GM12878 (cell line): ENCODE data around the gene ANK3. TPM values are rescaled to one million over a fixed set of nuclear protein-coding genes. Genes with fewer than 3 reads are reported as not detected.

Experiments used
- ATAC-seq: fragments of 200-7000 bp; cut with Tn5 transposase; 3 replicates; pipeline ENCODE4 v1.9.1; 2020; ENCODE audit warnings: mild to moderate bottlenecking, moderate library complexity
- BruUV-seq: library from RNA; stranded (reverse); fragments of 400-500 nt; replicated peaks from 2 replicates; lab custom pipeline; 2021; lab: Mats Ljungman, UMichigan
- CTCF ChIA-PET: fragments of 300-600 bp; sonication (Branson Sonifier 250); formaldehyde crosslinking; extraction: SDS; loops from one replicate; lab custom pipeline; 2021; ENCODE audit warnings: inconsistent platforms; lab: Yijun Ruan, JAX
- POLR2A ChIA-PET: fragments of 350-600 bp; formaldehyde crosslinking; extraction: SDS; loops from one replicate; lab custom pipeline; 2021; ENCODE audit warnings: inconsistent platforms; lab: Charles Lee
- RAD21 ChIA-PET: fragments of 300-600 bp; sonication (Branson Sonifier 250); formaldehyde crosslinking; loops from one replicate; lab custom pipeline; 2023; ENCODE audit warnings: antibody characterized with exemption; ENCODE audit not compliant: unreplicated experiment; lab: Charles Lee
- SMC1A ChIA-PET: fragments of 300-600 bp; sonication (Branson Sonifier 250); formaldehyde crosslinking; loops from one replicate; lab custom pipeline; 2023; ENCODE audit not compliant: unreplicated experiment, uncharacterized antibody; lab: Charles Lee
- DNase-seq: peaks from one replicate; pipeline ENCODE4 v3.0.0-alpha.2; 2011; ENCODE audit warnings: low read depth, low spot score
- FAIRE-seq: peaks from 3 replicates; lab custom pipeline; 2011; peaks lifted over from hg19 to GRCh38; lab: Jason Lieb, UNC
- H2AFZ ChIP-seq: 2 replicates; pipeline ENCODE4 v1.6.0; 2011; ENCODE audit warnings: low read depth, low read length, control low read depth; ENCODE audit not compliant: control insufficient read depth
- H3K27ac ChIP-seq: 2 replicates; pipeline ENCODE4 v1.5.1; 2011; ENCODE audit warnings: control low read depth; ENCODE audit not compliant: control insufficient read depth, insufficient read depth
- H3K27me3 ChIP-seq, 2 experiments: replicated peaks in 1 of 2; 2 replicates each; pipeline versions ENCODE4 v1.6.0 to v1.6.1; 2011; ENCODE audit warnings: low read length in 1 of 2; ENCODE audit not compliant: control insufficient read depth in 2 of 2, insufficient read depth in 2 of 2
- H3K36me3 ChIP-seq, 2 experiments: 2 replicates each; pipeline ENCODE4 v1.5.1; 2011; ENCODE audit warnings: low read length in 1 of 2; ENCODE audit not compliant: control insufficient read depth in 2 of 2, insufficient read depth in 2 of 2
- H3K4me1 ChIP-seq: 2 replicates; pipeline ENCODE4 v1.6.1; 2011; ENCODE audit warnings: mild to moderate bottlenecking, low read length, moderate library complexity, mixed read lengths; ENCODE audit not compliant: control insufficient read depth, insufficient read depth
- H3K4me2 ChIP-seq: 2 replicates; pipeline ENCODE4 v1.6.0; 2011; ENCODE audit warnings: control low read depth; ENCODE audit not compliant: control insufficient read depth, insufficient read depth
- H3K4me3 ChIP-seq: fragments of 200-600 bp; sonication (generic); 2 replicates; pipeline ENCODE4 v1.5.1; 2016
- H3K79me2 ChIP-seq: 2 replicates; pipeline ENCODE4 v1.6.0; 2011; ENCODE audit warnings: low read length; ENCODE audit not compliant: control insufficient read depth, insufficient read depth
- H3K9ac ChIP-seq: 2 replicates; pipeline ENCODE4 v1.8.0; 2011; ENCODE audit warnings: low read length, control low read depth, mixed read lengths; ENCODE audit not compliant: control insufficient read depth, insufficient read depth
- H3K9me3 ChIP-seq: replicated peaks from 3 replicates; pipeline ENCODE4 v1.5.1; 2011; ENCODE audit warnings: mild to moderate bottlenecking, low read length; ENCODE audit not compliant: control insufficient read depth, insufficient read depth
- H4K20me1 ChIP-seq: 2 replicates; pipeline ENCODE4 v1.6.0; 2011; ENCODE audit not compliant: control insufficient read depth, insufficient read depth
- BACH1 ChIP-seq: fragments of 450-650 bp; IDR thresholded peaks from 2 replicates; pipeline ENCODE4 v1.6.1; 2017; ENCODE audit warnings: mild to moderate bottlenecking, borderline replicate concordance
- BCL11A ChIP-seq: IDR thresholded peaks from 2 replicates; pipeline ENCODE4 v1.6.1; 2011; ENCODE audit warnings: low read depth, low read length
- BRCA1 ChIP-seq: IDR thresholded peaks from 2 replicates; pipeline ENCODE4 v1.6.1; 2011; ENCODE audit warnings: low read depth, low read length, improper control_type of control experiment
- EED ChIP-seq: sonication (generic); IDR thresholded peaks from 2 replicates; pipeline ENCODE4 v1.6.1; 2016; ENCODE audit warnings: antibody characterized with exemption, low read depth
- LARP7 ChIP-seq: fragments of 450-650 bp; IDR thresholded peaks from 2 replicates; pipeline ENCODE4 v1.6.1; 2017; ENCODE audit warnings: mild to moderate bottlenecking
- POU2F2 ChIP-seq: IDR thresholded peaks from 3 replicates; pipeline ENCODE4 v1.6.1; 2011; ENCODE audit warnings: low read depth, mild to moderate bottlenecking, low read length, borderline replicate concordance
- SIX5 ChIP-seq: IDR thresholded peaks from 2 replicates; pipeline ENCODE4 v1.6.1; 2011; ENCODE audit warnings: mild to moderate bottlenecking, low read depth, low read length, moderate library complexity; ENCODE audit not compliant: severe bottlenecking
- SMAD1 ChIP-seq: fragments of 450-650 bp; IDR thresholded peaks from 2 replicates; pipeline ENCODE4 v1.6.1; 2018; ENCODE audit warnings: mild to moderate bottlenecking, low read depth; ENCODE audit not compliant: partially characterized antibody
- SMARCA5 ChIP-seq: fragments of 450-650 bp; IDR thresholded peaks from 2 replicates; pipeline ENCODE4 v1.6.1; 2017; ENCODE audit warnings: mild to moderate bottlenecking
- SRF ChIP-seq, 2 experiments: IDR thresholded peaks; 2 replicates each; pipeline ENCODE4 v1.6.1; 2011; ENCODE audit warnings: low read depth in 2 of 2, low read length in 2 of 2, mild to moderate bottlenecking in 1 of 2, moderate library complexity in 1 of 2
- WRNIP1 ChIP-seq: IDR thresholded peaks from 2 replicates; pipeline ENCODE4 v1.6.1; 2011; ENCODE audit warnings: low read depth, low read length, improper control_type of control experiment, borderline replicate concordance
- ZNF207 ChIP-seq: fragments of 450-650 bp; IDR thresholded peaks from 2 replicates; pipeline ENCODE4 v1.6.1; 2014; ENCODE audit warnings: antibody characterized with exemption, mild to moderate bottlenecking, borderline replicate concordance
- ZNF24 ChIP-seq: fragments of 450-650 bp; IDR thresholded peaks from 2 replicates; pipeline ENCODE4 v1.6.1; 2017; ENCODE audit warnings: antibody characterized with exemption, mild to moderate bottlenecking
- WGBS: methylation state at CpG from one replicate; pipeline ENCODE4 v1.1.6; 2016; ENCODE audit warnings: low lambda C conversion rate; ENCODE audit not compliant: insufficient replicate concordance, insufficient coverage; ENCODE audit errors: missing lambda C conversion rate; 5-methylcytosine and 5-hydroxymethylcytosine counted together
- in situ Hi-C: fragments of 300-500 bp; cut with MboI; formaldehyde crosslinking; loops from 9 replicates; pipeline ENCODE4 v1.14.3; 2018; ENCODE audit warnings: mixed read lengths
- intact Hi-C: fragments of 100-400 bp; cut with micrococcal nuclease; formaldehyde crosslinking; loops from one replicate; pipeline ENCODE4 v1.14.2; 2022; ENCODE audit not compliant: unreplicated experiment
- polyA plus RNA-seq, 11 experiments: library from polyadenylated mRNA; depleted of rRNA in 4 of 11; unstranded in 6 of 11; stranded (reverse) in 5 of 11; fragments of >200 nt; fragmentation: Nextera tagmentation in 4 of 11; fragmentation: Illumina TruSeq in 1 of 11; extraction: Ambion mirVana in 4 of 11; extraction: Trizol in 1 of 11; gene quantifications; 1 replicate in 1 of 11; 2 replicates in 10 of 11; pipeline versions ENCODE4 v1.2.1 to v1.2.3, GENCODE V29; 2011 to 2016; ENCODE audit warnings: inconsistent platforms in 2 of 11, missing spikeins in 2 of 11, low read depth in 1 of 11
- total RNA-seq, 4 experiments: library from RNA; depleted of rRNA in 3 of 4; stranded (reverse); fragments of >200 nt in 3 of 4; fragmentation: Illumina TruSeq in 1 of 4; extraction: Trizol in 1 of 4; gene quantifications; 2 replicates each; pipeline versions ENCODE4 v1.2.1 to v1.2.3, GENCODE V29; 2013 to 2021
- TF ChIP-seq, protein P1 (sequence below): fragments of 450-650 bp; IDR thresholded peaks from 2 replicates; pipeline ENCODE4 v1.6.1; 2017; ENCODE audit warnings: mild to moderate bottlenecking, moderate library complexity
- TF ChIP-seq, protein P2 (sequence below): IDR thresholded peaks from 2 replicates; pipeline ENCODE4 v1.6.1; 2011; ENCODE audit warnings: low read depth, low read length, improper control_type of control experiment, borderline replicate concordance

Gene ANK3
- total and polyA plus RNA-seq, 10 of the 15 experiments (the other 5 are each of a cell fraction or from before 2014, with no cell fraction given), result 0.06 to 0.82 (median 0.20) TPM; not detected in 2

DNA sequence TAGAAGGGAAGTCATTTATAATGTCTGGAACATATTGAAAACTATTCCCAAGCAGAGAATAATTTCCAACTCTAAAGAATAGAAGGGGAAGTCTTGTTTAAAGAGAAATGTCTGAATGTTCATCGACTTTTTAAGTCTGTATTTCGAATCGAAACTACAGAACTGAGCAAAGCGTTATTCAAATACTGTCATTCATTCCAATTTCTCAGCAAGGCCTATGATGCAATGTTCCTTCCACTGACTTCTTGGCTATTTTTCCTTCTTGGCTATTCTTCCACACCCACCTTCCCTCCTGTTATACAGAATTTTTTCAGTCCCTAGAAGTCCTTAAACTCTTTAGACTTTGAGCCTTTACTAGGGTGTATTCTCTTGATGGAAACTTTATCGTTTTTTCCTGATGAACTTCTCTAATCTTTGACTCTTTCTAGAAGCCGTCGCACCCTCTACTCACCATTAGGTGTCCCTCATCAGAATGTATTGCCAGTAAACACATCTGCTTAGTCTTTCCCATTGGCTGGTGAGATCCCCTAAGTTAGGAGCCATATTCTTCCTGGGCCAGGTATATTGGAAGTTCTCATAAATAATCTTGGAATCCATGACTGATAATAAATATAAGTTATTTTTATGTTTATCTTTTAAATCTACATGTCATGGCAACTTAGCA is 247.6 kb downstream of the ANK3 start:
- TF ChIP-seq SMARCA5, result no peak
- TF ChIP-seq BCL11A, result no peak
- no peak for TF ChIP-seq BACH1
- TF ChIP-seq SMAD1, result no peak
- no peak for TF ChIP-seq SIX5
- TF ChIP-seq, protein P1, sequence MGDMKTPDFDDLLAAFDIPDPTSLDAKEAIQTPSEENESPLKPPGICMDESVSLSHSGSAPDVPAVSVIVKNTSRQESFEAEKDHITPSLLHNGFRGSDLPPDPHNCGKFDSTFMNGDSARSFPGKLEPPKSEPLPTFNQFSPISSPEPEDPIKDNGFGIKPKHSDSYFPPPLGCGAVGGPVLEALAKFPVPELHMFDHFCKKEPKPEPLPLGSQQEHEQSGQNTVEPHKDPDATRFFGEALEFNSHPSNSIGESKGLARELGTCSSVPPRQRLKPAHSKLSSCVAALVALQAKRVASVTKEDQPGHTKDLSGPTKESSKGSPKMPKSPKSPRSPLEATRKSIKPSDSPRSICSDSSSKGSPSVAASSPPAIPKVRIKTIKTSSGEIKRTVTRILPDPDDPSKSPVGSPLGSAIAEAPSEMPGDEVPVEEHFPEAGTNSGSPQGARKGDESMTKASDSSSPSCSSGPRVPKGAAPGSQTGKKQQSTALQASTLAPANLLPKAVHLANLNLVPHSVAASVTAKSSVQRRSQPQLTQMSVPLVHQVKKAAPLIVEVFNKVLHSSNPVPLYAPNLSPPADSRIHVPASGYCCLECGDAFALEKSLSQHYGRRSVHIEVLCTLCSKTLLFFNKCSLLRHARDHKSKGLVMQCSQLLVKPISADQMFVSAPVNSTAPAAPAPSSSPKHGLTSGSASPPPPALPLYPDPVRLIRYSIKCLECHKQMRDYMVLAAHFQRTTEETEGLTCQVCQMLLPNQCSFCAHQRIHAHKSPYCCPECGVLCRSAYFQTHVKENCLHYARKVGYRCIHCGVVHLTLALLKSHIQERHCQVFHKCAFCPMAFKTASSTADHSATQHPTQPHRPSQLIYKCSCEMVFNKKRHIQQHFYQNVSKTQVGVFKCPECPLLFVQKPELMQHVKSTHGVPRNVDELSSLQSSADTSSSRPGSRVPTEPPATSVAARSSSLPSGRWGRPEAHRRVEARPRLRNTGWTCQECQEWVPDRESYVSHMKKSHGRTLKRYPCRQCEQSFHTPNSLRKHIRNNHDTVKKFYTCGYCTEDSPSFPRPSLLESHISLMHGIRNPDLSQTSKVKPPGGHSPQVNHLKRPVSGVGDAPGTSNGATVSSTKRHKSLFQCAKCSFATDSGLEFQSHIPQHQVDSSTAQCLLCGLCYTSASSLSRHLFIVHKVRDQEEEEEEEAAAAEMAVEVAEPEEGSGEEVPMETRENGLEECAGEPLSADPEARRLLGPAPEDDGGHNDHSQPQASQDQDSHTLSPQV, result no peak
- TF ChIP-seq, protein P2, sequence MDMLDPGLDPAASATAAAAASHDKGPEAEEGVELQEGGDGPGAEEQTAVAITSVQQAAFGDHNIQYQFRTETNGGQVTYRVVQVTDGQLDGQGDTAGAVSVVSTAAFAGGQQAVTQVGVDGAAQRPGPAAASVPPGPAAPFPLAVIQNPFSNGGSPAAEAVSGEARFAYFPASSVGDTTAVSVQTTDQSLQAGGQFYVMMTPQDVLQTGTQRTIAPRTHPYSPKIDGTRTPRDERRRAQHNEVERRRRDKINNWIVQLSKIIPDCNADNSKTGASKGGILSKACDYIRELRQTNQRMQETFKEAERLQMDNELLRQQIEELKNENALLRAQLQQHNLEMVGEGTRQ, result no peak
- TF ChIP-seq ZNF207, result no peak
- no peak for TF ChIP-seq LARP7
- TF ChIP-seq EED, result no peak
- no peak for TF ChIP-seq ZNF24
- TF ChIP-seq BRCA1, result no peak
- no peak for TF ChIP-seq SRF (IDR thresholded peaks at IDR 0.05; ENCODE audit: low read depth in 2 of 2, low read length in 2 of 2)
- TF ChIP-seq POU2F2, result no peak
- TF ChIP-seq WRNIP1, result no peak
- DNase-seq (no peak), ATAC-seq (no peak), FAIRE-seq (no peak)
- Histone ChIP-seq H3K79me2 (no peaks in the 10 kb centered on the region), H3K27me3 (no peaks in the 10 kb centered on the region; a peak in 1 of 4 replicates), H3K27ac (no peak overlapping the region), H3K4me1 (no peaks in the 10 kb centered on the region), H4K20me1 (no peaks in the 10 kb centered on the region), H2AFZ (no peak overlapping the region), H3K9me3 (no peaks in the 10 kb centered on the region), H3K4me3 (no peak overlapping the region), H3K36me3 (no peaks in the 10 kb centered on the region), H3K4me2 (no peak overlapping the region), H3K9ac (no peak overlapping the region)
- intact Hi-C loops, result no loop called here
- in situ Hi-C loops, result no loop called here
- POLR2A ChIA-PET, result no interaction called here
- no TSS peak for BruUV-seq
- SMC1A ChIA-PET, result no interaction called here
- RAD21 ChIA-PET, result no interaction called here
- CTCF ChIA-PET, result no interaction called here
- 36% methylated on average over 7 of the region's 7 CpGs for WGBS
